Stimulated activated CD4-positive, alpha-beta T cell treated with anti-CD3 and anti-CD28 coated beads, Interleukin-15, amount 100 ng/mL, for 48 hours (primary cell): ENCODE measurements around the gene FN1.

Experiments
- DNase-seq, 2 donors: peaks; one replicate each; pipeline ENCODE4 v3.0.0-alpha.2; 2020; ENCODE audit warnings: low read depth in 2 of 2

Gene FN1

GRCh38 chr2:215441560-215442400, 5.9 kb upstream of the FN1 start:
- DNase-seq = no peak

- no peak for DNase-seq
These were observed 4.2 kb upstream of the FN1 start for GRCh38 chr2:215439980-215440512.

DNA sequence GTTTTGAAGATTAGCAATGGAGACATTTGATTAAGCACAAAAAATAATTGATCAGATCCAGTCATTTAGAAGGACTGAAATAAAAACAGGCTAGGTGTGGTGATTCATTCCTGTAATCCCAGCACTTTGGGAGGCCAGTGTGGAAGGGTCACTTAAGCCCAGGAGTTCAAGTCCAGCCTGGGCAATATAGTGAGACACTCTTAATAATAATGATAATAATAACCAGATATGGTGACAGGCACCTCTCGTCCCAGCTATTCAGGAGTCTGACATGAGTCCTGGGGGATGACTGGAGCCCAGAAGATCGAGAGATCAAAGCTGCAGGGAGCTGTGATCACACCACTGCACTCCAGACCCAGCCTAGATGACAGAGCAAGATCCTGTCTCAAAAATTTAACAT, 3.5 kb upstream of the FN1 start:
- DNase-seq = no peak

DNA sequence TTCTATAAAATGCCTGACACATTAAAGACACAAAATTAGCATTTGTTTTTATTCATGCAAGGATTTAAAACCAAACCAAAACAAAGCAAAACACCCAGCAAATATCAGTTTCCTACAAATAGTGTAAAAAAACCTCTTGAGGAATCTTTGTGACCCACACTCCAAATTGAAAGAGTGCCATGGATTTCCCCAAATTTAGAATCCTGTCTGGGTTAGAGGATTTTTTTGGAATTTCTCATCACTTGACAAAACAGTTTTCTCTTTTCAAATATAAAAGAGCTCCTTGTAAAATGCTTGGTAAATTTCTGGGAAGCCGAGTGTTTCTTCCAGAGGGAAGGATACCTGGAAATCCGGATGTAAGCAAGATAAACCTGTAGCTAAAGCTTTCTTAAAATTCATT, 1.7 kb upstream of the FN1 start:
- no peak for DNase-seq

DNA sequence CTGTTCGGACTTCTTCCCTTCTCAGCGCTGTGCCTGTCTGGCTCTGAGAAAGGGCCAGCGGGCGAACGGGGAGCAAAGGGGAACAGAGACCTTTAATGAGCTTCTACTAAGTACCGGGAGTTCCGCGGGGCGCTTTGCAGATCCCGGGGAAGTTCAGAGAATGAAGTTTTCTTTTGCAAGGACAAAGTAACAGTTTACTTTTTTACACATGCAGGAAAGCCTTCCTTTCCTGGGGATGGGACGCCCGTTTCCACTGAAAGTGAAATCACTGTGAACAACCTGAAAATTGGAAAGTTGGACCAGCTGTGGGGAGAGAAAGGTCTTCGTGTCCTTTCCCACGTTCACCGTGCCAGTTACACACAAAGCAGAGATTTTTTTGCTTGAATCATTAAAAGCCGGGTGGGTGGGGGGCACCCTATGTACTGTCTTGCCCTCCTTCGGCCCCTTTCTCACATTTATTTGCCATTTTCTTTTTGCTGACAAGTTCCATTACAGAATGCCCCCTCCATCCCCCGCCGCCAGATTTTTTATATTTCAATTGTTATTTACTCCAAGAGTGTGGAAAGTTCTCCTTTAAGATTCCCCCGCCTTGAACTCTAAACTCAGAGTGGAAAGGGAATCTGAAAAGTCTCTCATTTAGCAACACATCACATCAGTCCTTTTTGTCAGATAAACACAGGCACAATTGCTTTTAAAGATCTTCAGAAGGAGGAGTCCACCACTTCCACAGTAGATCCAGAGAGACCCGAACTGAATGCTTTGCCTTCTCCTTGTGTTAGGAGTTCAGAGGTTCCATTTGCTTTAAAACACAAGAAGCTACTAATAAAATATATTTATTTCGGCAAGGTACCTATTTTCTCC, 1.1 kb upstream of the FN1 start:
- DNase-seq = no peak

DNA sequence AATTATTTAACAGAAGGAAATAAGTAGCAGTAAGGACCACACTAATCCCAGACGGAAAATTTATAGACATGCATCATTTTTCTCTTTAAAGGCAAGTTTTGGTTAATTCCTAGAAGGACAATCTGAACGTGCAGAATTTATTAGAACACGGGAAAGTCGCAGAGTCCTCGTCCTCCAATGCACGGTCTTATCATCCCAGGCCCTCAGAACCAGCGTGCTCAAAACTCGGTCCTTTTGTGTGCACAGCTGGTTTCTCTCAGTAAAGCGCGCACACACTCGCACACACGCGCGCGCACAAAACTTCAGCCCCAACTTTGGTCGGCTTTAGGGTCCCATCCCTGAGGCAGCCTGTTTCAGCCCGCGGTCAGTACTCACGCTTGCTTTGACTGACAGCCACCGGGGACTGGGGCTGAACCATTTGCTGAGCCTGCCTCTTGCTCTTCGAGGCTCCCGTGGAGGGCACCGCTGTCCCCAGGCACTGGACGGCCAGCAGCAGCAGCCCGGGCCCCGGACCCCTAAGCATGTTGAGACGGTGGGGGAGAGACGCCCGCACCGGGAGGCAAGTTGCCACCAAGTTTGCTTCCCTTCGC, 493 bp downstream of the FN1 start:
- DNase-seq = no peak

DNA sequence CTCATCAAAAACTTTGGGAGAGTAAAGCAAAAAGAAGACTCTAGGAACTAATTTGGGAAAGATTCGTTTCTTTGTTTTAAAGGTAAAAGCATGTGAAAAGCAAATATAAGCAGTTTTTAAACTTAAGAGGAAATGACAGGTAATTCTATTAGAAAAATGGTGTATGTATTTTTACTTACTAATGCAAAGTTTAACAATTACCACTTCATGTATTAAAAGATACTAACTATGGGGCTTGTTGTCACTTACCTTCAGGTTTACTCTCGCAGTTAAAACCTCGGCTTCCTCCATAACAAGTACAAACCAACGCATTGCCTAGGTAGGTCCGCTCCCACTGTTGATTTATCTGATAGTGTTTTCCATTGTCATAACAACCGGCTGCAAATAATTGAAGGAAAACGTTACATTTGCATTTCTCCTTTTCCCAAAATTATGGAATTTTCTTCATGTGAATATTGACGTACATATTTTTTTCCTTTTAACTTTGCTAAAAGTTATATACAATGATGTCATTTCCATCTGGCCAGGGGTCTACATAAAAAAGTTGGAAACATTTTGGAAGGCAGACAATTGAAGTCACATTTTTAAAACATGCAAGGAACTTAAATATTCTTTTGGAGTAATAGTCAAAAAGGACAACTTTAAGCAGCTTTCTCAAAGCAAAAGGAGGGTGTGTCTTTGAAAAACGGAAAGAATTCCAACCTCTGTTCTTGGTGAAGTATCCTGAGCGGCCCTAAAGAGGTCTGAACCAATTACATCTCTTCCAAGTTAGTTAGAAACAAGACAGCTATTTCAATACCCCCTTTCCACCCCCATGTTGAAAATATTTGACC, 1.2 kb downstream of the FN1 start:
- no peak for DNase-seq

GRCh38 chr2:215432759-215433594, 2.9 kb downstream of the FN1 start:
- no peak for DNase-seq

GRCh38 chr2:215431778-215432758, 3.8 kb downstream of the FN1 start:
- no peak for DNase-seq

- DNase-seq = no peak
These were observed 4.6 kb downstream of the FN1 start for GRCh38 chr2:215431290-215431689.

DNA sequence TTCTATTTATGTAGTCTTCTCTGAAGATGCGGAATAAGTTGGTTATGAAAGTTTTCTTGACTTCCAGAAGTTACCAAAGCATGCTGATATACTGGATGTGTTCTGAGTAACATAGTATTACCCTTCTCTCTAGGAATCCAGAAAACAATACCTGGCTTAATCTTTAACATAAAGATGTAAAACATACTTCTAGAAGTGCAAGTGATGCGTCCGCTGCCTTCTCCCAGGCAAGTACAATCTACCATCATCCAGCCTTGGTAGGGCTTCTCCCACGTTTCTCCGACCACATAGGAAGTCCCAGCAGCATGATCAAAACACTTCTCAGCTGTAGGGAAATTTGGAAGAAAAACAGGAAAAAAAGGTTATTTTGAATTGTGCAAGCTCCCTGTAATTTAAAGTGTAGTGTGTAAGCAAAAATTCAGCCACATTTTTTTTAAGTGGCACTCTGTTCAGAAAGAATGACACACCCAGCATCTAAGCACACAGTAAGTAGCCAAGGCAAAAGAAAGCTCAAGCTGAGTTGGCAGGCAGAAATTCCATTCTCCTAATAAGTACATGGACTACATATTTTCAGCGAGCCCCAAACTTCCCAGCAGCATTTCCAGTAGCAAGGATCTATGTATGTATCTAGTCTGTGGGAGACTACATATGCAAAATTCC, 5.2 kb downstream of the FN1 start:
- DNase-seq = no peak

- DNase-seq = no peak
These were observed 6.4 kb downstream of the FN1 start for GRCh38 chr2:215429424-215429823.

- no peak for DNase-seq
These were observed 7.6 kb downstream of the FN1 start for GRCh38 chr2:215428060-215428910.

GRCh38 chr2:215427585-215427984, 8.3 kb downstream of the FN1 start:
- DNase-seq = no peak

- DNase-seq = no peak
These were observed 10.7 kb downstream of the FN1 start for GRCh38 chr2:215425021-215425782.

GRCh38 chr2:215423928-215424540, 11.8 kb downstream of the FN1 start:
- DNase-seq = no peak

DNA sequence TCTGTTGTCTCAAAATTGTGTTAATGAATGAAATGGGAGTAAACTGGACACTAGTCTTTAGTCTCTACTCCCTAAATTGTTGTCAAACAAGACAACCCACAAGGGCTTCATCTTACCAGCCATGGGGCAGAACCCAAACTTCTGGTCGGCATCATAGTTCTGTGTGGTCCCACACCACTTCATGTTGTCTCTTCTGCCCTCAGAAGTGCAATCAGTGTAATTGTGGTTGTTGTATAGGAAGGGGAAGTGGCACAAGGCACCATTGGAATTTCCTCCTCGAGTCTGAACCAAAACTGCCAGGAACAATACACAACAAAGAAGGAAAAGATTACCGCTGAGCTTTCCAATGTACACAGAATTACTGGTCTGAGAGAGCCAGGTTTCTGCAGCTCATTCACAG, 12.6 kb downstream of the FN1 start:
- no peak for DNase-seq
